T-helper 17 cell (primary cell): Measurements from ENCODE around the gene PCDHGC3. TPM values are rescaled to one million over a fixed set of nuclear protein-coding genes. Genes with fewer than 3 reads are reported as not detected.

ENCODE experiments used
- ATAC-seq: fragments of 150-1000 bp; cut with Tn5 transposase; 2 replicates; pipeline ENCODE4 v1.10.0; 2021; ENCODE audit warnings: mild to moderate bottlenecking, moderate library complexity
- DNase-seq, 3 donors: peaks; one replicate each; pipeline versions ENCODE4 v3.0.0 to v3.0.0-alpha.2; 2020 to 2021
- H3K9me3 ChIP-seq: one replicate; pipeline ENCODE4 v1.7.0; 2013; ENCODE audit warnings: low read length, mild to moderate bottlenecking; ENCODE audit not compliant: control insufficient read depth, poor library complexity, severe bottlenecking
- H3K27ac Mint-ChIP-seq: one replicate; pipeline ENCODE4 v1.8.0; 2022; ENCODE audit warnings: mild to moderate bottlenecking, moderate library complexity, mixed read lengths
- H3K27me3 Mint-ChIP-seq: one replicate; pipeline ENCODE4 v1.8.0; 2022; ENCODE audit warnings: mixed read lengths
- H3K36me3 Mint-ChIP-seq: one replicate; pipeline ENCODE4 v1.8.0; 2022; ENCODE audit warnings: low read depth, mixed read lengths
- H3K4me1 Mint-ChIP-seq: one replicate; pipeline ENCODE4 v1.8.0; 2022; ENCODE audit warnings: mild to moderate bottlenecking, mixed read lengths
- H3K4me3 Mint-ChIP-seq: one replicate; pipeline ENCODE4 v1.8.0; 2022; ENCODE audit warnings: mild to moderate bottlenecking, moderate library complexity, mixed read lengths
- total RNA-seq, 4 donors: library from RNA in 2 of 4; stranded (reverse) in 2 of 4; gene quantifications; one replicate each; pipeline ENCODE4 v1.2.3 and lab custom pipeline; 2022 to 2026

Gene PCDHGC3
- total RNA-seq, 2 donors from 2014 or later: not detected

GRCh38 chr5:141489841-141490240, 14.1 kb downstream of the PCDHGC3 start:
- DNase-seq: no peak
- H3K9me3 ChIP-seq: no peaks in the 10 kb centered on the region
- Mint-ChIP-seq H3K27me3 (peaks cover 93% of the 10 kb centered on the region), H3K4me1 (peaks cover 4% of the 10 kb centered on the region), H3K36me3 (peaks cover 5% of the 10 kb centered on the region), H3K27ac (no peak overlapping the region), H3K4me3 (no peak overlapping the region)
- no peak for ATAC-seq

GRCh38 chr5:141490271-141490670, 14.5 kb downstream of the PCDHGC3 start:
- ATAC-seq: no peak
- H3K4me3 Mint-ChIP-seq: no peak overlapping the region
- H3K36me3 Mint-ChIP-seq: peaks cover 6% of the 10 kb centered on the region
- peaks cover 93% of the 10 kb centered on the region for H3K27me3 Mint-ChIP-seq
- no peak for DNase-seq
- peaks cover 5% of the 10 kb centered on the region for H3K4me1 Mint-ChIP-seq
- H3K9me3 ChIP-seq: no peaks in the 10 kb centered on the region
- no peak overlapping the region for H3K27ac Mint-ChIP-seq

- H3K36me3 Mint-ChIP-seq: peaks cover 11% of the 10 kb centered on the region
- peaks cover 10% of the 10 kb centered on the region for H3K4me1 Mint-ChIP-seq
- peaks cover 93% of the 10 kb centered on the region for H3K27me3 Mint-ChIP-seq
- DNase-seq: no peak
- ATAC-seq: no peak
- H3K4me3 Mint-ChIP-seq: no peak overlapping the region
- no peaks in the 10 kb centered on the region for H3K9me3 ChIP-seq
- H3K27ac Mint-ChIP-seq: no peak overlapping the region
Observed at GRCh38 chr5:141490771-141491170, 15.0 kb downstream of the PCDHGC3 start.

- no peak overlapping the region for H3K27ac Mint-ChIP-seq
- ATAC-seq (peak; percentile 15), DNase-seq (no peak)
- no peaks in the 10 kb centered on the region for H3K9me3 ChIP-seq
- H3K27me3 Mint-ChIP-seq: peaks cover 93% of the 10 kb centered on the region
- peak overlapping the region; percentile 79 for H3K4me3 Mint-ChIP-seq
- peaks cover 12% of the 10 kb centered on the region for H3K36me3 Mint-ChIP-seq
- peaks cover 13% of the 10 kb centered on the region for H3K4me1 Mint-ChIP-seq
Observed at GRCh38 chr5:141491323-141492167, 15.8 kb downstream of the PCDHGC3 start.

- no peak overlapping the region for H3K27ac Mint-ChIP-seq
- H3K4me1 Mint-ChIP-seq: peaks cover 13% of the 10 kb centered on the region
- ATAC-seq (peak; percentile 71), DNase-seq (no peak)
- peak overlapping the region; percentile 79 for H3K4me3 Mint-ChIP-seq
- H3K36me3 Mint-ChIP-seq: peaks cover 12% of the 10 kb centered on the region
- H3K27me3 Mint-ChIP-seq: peaks cover 90% of the 10 kb centered on the region
- no peaks in the 10 kb centered on the region for H3K9me3 ChIP-seq
Observed at GRCh38 chr5:141492168-141492885, 16.6 kb downstream of the PCDHGC3 start.

- no peak for DNase-seq
- H3K9me3 ChIP-seq: no peaks in the 10 kb centered on the region
- H3K36me3 Mint-ChIP-seq: peaks cover 12% of the 10 kb centered on the region
- H3K4me1 Mint-ChIP-seq: peaks cover 13% of the 10 kb centered on the region
- ATAC-seq: no peak
- peaks cover 90% of the 10 kb centered on the region for H3K27me3 Mint-ChIP-seq
- H3K27ac Mint-ChIP-seq: no peak overlapping the region
- H3K4me3 Mint-ChIP-seq: no peak overlapping the region
Observed at GRCh38 chr5:141493500-141494422, 18.0 kb downstream of the PCDHGC3 start.

- H3K27ac Mint-ChIP-seq: no peak overlapping the region
- no peak for DNase-seq
- no peak for ATAC-seq
- peaks cover 12% of the 10 kb centered on the region for H3K36me3 Mint-ChIP-seq
- H3K9me3 ChIP-seq: no peaks in the 10 kb centered on the region
- H3K4me3 Mint-ChIP-seq: no peak overlapping the region
- H3K27me3 Mint-ChIP-seq: peaks cover 80% of the 10 kb centered on the region
- peaks cover 13% of the 10 kb centered on the region for H3K4me1 Mint-ChIP-seq
Observed at GRCh38 chr5:141494761-141495452, 19.1 kb downstream of the PCDHGC3 start.

- H3K4me3 Mint-ChIP-seq: peak overlapping the region; percentile 55
- H3K36me3 Mint-ChIP-seq: peaks cover 12% of the 10 kb centered on the region
- DNase-seq: no peak
- no peak overlapping the region for H3K27ac Mint-ChIP-seq
- ATAC-seq: no peak
- no peaks in the 10 kb centered on the region for H3K9me3 ChIP-seq
- peaks cover 74% of the 10 kb centered on the region for H3K27me3 Mint-ChIP-seq
- H3K4me1 Mint-ChIP-seq: peaks cover 13% of the 10 kb centered on the region
Observed at GRCh38 chr5:141495453-141495811, 19.7 kb downstream of the PCDHGC3 start.

- peaks cover 68% of the 10 kb centered on the region for H3K27me3 Mint-ChIP-seq
- H3K27ac Mint-ChIP-seq: no peak overlapping the region
- peaks cover 9% of the 10 kb centered on the region for H3K36me3 Mint-ChIP-seq
- peaks cover 13% of the 10 kb centered on the region for H3K4me1 Mint-ChIP-seq
- DNase-seq (no peak), ATAC-seq (no peak)
- H3K4me3 Mint-ChIP-seq: no peak overlapping the region
- H3K9me3 ChIP-seq: no peaks in the 10 kb centered on the region
Observed at GRCh38 chr5:141496038-141496437, 20.3 kb downstream of the PCDHGC3 start.

GRCh38 chr5:141501761-141502160, 26.0 kb downstream of the PCDHGC3 start:
- H3K9me3 ChIP-seq: no peaks in the 10 kb centered on the region
- DNase-seq: no peak
- H3K4me1 Mint-ChIP-seq: peaks cover 2% of the 10 kb centered on the region
- peaks cover 2% of the 10 kb centered on the region for H3K36me3 Mint-ChIP-seq
- no peak overlapping the region for H3K4me3 Mint-ChIP-seq
- H3K27ac Mint-ChIP-seq: no peak overlapping the region
- no peak for ATAC-seq
- H3K27me3 Mint-ChIP-seq: peaks cover 40% of the 10 kb centered on the region

- DNase-seq (no peak), ATAC-seq (no peak)
- Mint-ChIP-seq H3K4me3 (no peak overlapping the region), H3K27ac (no peak overlapping the region), H3K36me3 (peaks cover 2% of the 10 kb centered on the region), H3K27me3 (peaks cover 24% of the 10 kb centered on the region), H3K4me1 (peaks cover 2% of the 10 kb centered on the region)
- H3K9me3 ChIP-seq: no peaks in the 10 kb centered on the region
Observed at GRCh38 chr5:141503681-141504080, 27.9 kb downstream of the PCDHGC3 start.

GRCh38 chr5:141504216-141504615, 28.4 kb downstream of the PCDHGC3 start:
- DNase-seq (no peak), ATAC-seq (no peak)
- Mint-ChIP-seq H3K36me3 (peaks cover 2% of the 10 kb centered on the region), H3K27ac (no peak overlapping the region), H3K4me1 (peaks cover 2% of the 10 kb centered on the region), H3K27me3 (peaks cover 23% of the 10 kb centered on the region), H3K4me3 (no peak overlapping the region)
- no peaks in the 10 kb centered on the region for H3K9me3 ChIP-seq
